A549 treated with DMSO at 1 μM for 4 hours (cell line): ENCODE data around the gene PPWD1. TPM values are rescaled to one million over a fixed set of nuclear protein-coding genes. Genes with fewer than 3 reads are reported as not detected.

Experiments used
- total RNA-seq: library from RNA; stranded (reverse); fragments of 200-300 nt; extraction: Qiagen RNA extraction; gene quantifications from 5 replicates; pipeline ENCODE4 v1.2.3, GENCODE V29; 2022; ENCODE audit warnings: low read depth

PPWD1 gene
- 18.7 to 21.2 TPM (median 20.6 TPM) in 5 replicates for total RNA-seq

DNA sequence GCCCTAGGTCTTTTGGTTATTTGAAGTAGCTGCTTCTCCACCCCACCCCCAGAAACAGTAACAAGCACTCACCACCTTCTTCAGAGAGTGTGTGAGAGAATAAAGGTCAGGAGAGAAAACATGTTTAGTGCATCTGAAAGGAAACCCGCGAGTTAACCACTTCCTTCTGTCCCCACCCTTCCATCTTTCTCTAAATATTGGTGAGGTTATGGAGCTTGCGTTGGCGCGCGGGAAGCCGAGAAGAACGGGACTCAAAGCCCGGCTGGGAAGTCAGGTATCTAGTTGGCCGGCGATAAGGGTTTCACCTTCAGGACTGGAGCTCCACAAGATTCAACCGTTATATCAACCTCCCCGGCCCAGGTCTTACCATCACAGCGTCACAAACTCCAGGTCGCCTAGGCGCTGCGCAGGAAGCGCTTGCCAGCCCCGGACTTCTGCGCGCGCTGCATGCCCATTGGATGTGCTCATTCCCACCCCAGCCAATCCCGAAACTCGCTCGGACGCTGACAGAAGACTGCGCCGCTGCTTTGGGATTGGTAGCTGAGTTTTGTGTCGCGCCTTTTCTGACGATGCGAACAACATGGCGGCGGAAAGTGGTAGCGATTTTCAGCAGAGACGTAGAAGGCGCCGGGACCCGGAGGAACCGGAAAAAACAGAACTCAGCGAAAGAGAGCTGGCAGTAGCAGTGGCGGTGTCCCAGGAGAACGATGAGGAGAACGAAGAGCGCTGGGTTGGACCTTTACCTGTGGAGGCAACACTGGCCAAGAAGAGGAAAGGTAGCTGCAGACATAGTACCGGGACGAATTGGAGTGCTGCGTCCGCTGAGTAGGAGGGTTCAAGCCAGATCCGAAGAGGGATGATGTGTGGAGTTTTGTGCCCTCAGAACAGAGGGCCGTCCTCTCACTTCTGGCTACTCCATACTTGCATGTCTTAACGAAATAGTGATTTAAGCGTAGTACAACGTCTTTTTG, at the start of gene PPWD1, which contains the start of gene CENPK:
TSS of gene PPWD1 (plus strand) at position 566 of the 971 bp plus-strand sequence. CDS start at position 581, 15 bp downstream.
TSS of gene CENPK (minus strand) at position 438 of the 971 bp plus-strand sequence. CDS start 8,261 bp downstream, outside the sequence.

DNA sequence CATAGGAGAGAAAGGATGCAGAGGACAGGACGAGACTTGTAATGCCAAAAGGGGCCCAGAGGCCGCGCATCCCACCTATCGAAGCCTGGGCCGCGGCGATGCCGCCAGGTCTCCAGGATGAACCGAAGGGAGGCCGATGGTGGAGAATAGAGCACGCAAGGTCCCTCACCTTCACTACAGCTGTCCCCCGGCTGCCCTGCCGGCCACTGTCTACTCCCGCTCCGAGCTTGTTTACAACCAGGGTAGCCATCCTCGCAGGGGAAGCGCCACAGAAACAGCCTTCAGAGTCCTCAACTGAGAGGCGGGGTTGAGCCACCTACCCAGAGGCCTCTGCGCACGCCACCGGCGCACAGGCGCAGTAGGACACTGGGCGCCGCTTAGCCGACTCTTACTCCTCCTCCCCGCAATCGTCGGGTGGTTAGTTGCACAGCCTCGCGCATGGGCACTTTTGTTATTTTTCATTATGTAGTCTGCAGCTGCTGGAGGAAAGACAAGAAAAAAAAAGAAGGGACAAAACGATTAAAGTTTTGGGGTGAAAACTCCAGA, 61.0 kb downstream of the PPWD1 start, which contains the start of gene TRIM23:
TSS of gene TRIM23 (minus strand) at position 309 of the 546 bp plus-strand sequence. CDS start at position 250, 59 bp downstream.

DNA sequence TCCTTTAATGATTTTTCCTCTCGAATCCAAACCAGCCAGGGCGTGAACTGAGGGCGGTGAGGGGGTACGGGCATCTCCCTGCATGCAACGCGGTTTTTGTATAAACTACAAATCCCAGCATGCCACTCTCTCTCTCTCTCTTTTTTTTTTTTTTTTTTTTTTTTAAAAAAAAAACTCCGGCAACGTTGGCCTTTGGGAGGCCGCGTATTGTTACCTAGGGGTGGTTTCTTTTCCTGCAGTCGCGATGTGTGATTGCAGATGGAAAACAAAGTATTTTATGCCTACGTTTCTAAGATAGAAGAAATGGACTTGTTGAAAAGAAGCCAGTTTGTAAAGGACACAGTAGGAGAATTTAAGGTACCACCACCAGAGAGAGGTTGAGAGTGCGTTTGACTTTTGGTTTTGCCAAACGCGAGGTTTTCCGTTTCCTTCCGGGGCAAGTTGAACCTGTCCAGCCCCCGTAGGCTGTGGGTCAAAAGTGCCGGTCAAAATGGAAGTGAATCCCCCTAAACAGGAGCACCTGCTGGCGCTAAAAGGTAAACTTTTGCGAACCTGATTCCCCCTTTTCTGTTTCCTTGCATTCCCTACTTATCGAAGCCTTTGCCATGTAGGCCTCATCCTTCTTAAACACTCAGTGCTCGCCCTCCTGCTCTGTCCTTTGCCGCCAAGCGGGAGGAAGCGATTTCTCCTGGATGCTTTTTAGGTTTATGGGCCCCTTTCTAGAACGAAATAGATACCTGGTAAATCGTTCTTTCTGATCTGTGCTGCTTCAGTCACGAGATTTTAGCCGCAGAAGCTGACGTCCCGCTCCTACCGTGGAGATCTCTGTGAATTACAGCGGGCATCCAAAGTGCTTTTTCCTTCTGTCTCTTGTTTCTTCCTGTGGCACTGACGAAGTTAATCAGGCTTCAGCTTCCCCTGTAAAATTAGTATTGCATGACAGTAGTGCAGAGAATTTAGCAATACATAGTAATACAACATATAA, 61.8 kb downstream of the PPWD1 start, which contains the start of the genes SHLD3 and TRAPPC13:
TSS of gene SHLD3 (plus strand) at position 457 of the 985 bp plus-strand sequence. CDS start 4,561 bp downstream, outside the sequence.
TSS of gene TRAPPC13 (plus strand) at position 457 of the 985 bp plus-strand sequence. CDS start at position 491, 34 bp downstream.

Other genes starting within 250 kb of the PPWD1 start
- gene ADAMTS6, start 81.4 kb upstream of the PPWD1 start, total RNA-seq, result 0.05 to 0.18 TPM (median 0.08 TPM) in 5 replicates
- gene CENPK, start 128 bp upstream of the PPWD1 start, total RNA-seq, result 24.5 to 36.9 TPM (median 33.5 TPM) in 5 replicates
- gene TRIM23, start 61.0 kb downstream of the PPWD1 start, total RNA-seq, result 6.3 to 9.2 TPM (median 7.9 TPM) in 5 replicates
- 2.1 to 3.0 TPM (median 2.4 TPM) in 5 replicates for gene SHLD3, start 61.7 kb downstream of the PPWD1 start, total RNA-seq
- 12.3 to 15.2 TPM (median 13.6 TPM) in 5 replicates for gene TRAPPC13, start 61.7 kb downstream of the PPWD1 start, total RNA-seq
- gene SGTB, start 158.8 kb downstream of the PPWD1 start, total RNA-seq, result 6.6 to 11.4 TPM (median 8.8 TPM) in 5 replicates
- 54.2 to 78.1 TPM (median 67.9 TPM) in 5 replicates for gene NLN, start 158.9 kb downstream of the PPWD1 start, total RNA-seq